ENCODE results near the gene HAS3.

GRCh38 chr16:69107316-69107962 is 2.0 kb downstream of the HAS3 start:
- TF ChIP-seq CTCF (IDR thresholded peaks at IDR 0.05; ENCODE audit: low read depth, low read length) (no peak), POLR2A (IDR thresholded peaks at IDR 0.05; ENCODE audit: extremely low read depth, insufficient read length) (no peak), MAX (IDR thresholded peaks at IDR 0.05; ENCODE audit: low read depth, low read length) (no peak)
